Measurements from ENCODE around the gene PTCD1.

DNA sequence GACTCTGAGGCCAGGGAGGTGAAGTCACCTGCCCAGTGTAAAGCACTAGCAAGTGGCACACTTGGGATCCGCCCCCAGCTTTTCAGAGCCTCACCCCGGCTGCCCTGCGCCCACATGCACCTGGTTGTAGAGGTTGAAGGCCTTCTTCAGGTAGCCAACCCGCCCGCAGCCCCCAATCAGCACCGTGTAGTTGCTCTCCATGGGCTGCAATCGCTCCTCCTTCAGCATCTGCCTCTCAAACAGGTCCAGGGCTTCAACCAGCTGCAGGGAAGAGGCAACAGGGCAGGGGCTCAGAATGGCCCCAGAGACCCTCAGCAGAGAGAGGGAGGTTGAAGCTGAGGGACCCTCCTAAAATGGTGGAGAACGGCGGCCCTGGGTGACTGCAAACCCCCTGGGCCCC lies 5.4 kb downstream of the PTCD1 start:
- TF ChIP-seq POLR2A (IDR thresholded peaks at IDR 0.05; ENCODE audit: low read length) (no peak), GATA1 (IDR thresholded peaks at IDR 0.05; ENCODE audit: low read depth, low read length) (no peak)

Data from erythroblast (primary cell).